GM18519 (cell line): ENCODE measurements around the gene E2F1.

Source experiments
- ATAC-seq: cut with Tn5 transposase; IDR thresholded peaks from one replicate; pipeline ENCODE4 v1.9.1; 2021; ENCODE audit warnings: mild to moderate bottlenecking, moderate library complexity; ENCODE audit not compliant: unreplicated experiment, low FRiP score

E2F1 gene

GRCh38 chr20:33659341-33660034, 26.7 kb downstream of the E2F1 start:
- no peak for ATAC-seq

GRCh38 chr20:33658929-33659328, 27.3 kb downstream of the E2F1 start:
- ATAC-seq: no peak

- no peak for ATAC-seq
These were observed 27.7 kb downstream of the E2F1 start for GRCh38 chr20:33658510-33658909.

GRCh38 chr20:33657704-33658095, 28.5 kb downstream of the E2F1 start:
- no peak for ATAC-seq

- ATAC-seq: no peak
These were observed 29.1 kb downstream of the E2F1 start for GRCh38 chr20:33656783-33657703.

- ATAC-seq: no peak
These were observed 30.0 kb downstream of the E2F1 start for GRCh38 chr20:33656010-33656782.

GRCh38 chr20:33655164-33655563, 31.0 kb downstream of the E2F1 start:
- ATAC-seq: no peak

GRCh38 chr20:33654680-33655161, 31.5 kb downstream of the E2F1 start:
- ATAC-seq: no peak

GRCh38 chr20:33653900-33654596, 32.1 kb downstream of the E2F1 start:
- no peak for ATAC-seq

- ATAC-seq: no peak
These were observed 32.8 kb downstream of the E2F1 start for GRCh38 chr20:33653218-33653899.

GRCh38 chr20:33651562-33652048, 34.6 kb downstream of the E2F1 start:
- ATAC-seq: no peak

- ATAC-seq: no peak
These were observed 35.2 kb downstream of the E2F1 start for GRCh38 chr20:33650753-33651561.

GRCh38 chr20:33650111-33650752, 36.0 kb downstream of the E2F1 start:
- no peak for ATAC-seq

- no peak for ATAC-seq
These were observed 36.9 kb downstream of the E2F1 start for GRCh38 chr20:33649201-33649681.

- no peak for ATAC-seq
These were observed 37.7 kb downstream of the E2F1 start for GRCh38 chr20:33648396-33649004.

GRCh38 chr20:33647603-33648395, 38.4 kb downstream of the E2F1 start:
- no peak for ATAC-seq
